HG03442 (cell line): Measurements from ENCODE around the gene SLC49A3.
"Not testable (repeated sequence)": the region's sequence is repeated elsewhere in the genome, so short reads cannot be mapped to it uniquely, and the experiment has no call there.

Experiments
- ATAC-seq: cut with Tn5 transposase; IDR thresholded peaks from one replicate; pipeline ENCODE4 v1.9.1; 2021; ENCODE audit warnings: mild to moderate bottlenecking, moderate library complexity; ENCODE audit not compliant: unreplicated experiment

Gene SLC49A3

GRCh38 chr4:703336-704197, 14.6 kb upstream of the SLC49A3 start:
- no peak for ATAC-seq

GRCh38 chr4:702618-703048, 13.7 kb upstream of the SLC49A3 start:
- no peak for ATAC-seq

- no peak for ATAC-seq
These were observed 11.8 kb upstream of the SLC49A3 start for GRCh38 chr4:700587-701264.

- no peak for ATAC-seq
These were observed 11.0 kb upstream of the SLC49A3 start for GRCh38 chr4:699816-700580.

GRCh38 chr4:694341-694940, 5.5 kb upstream of the SLC49A3 start:
- not testable (repeated sequence) for ATAC-seq

- ATAC-seq = no peak
These were observed 4.0 kb upstream of the SLC49A3 start for GRCh38 chr4:692771-693554.

- ATAC-seq = no peak
These were observed 772 bp upstream of the SLC49A3 start for GRCh38 chr4:689723-690122.

GRCh38 chr4:687971-688853, 739 bp downstream of the SLC49A3 start:
- ATAC-seq = no peak

GRCh38 chr4:687048-687970, 1.6 kb downstream of the SLC49A3 start:
- ATAC-seq = no peak

- no peak for ATAC-seq
These were observed 2.4 kb downstream of the SLC49A3 start for GRCh38 chr4:686413-687040.

GRCh38 chr4:685679-686412, 3.1 kb downstream of the SLC49A3 start:
- ATAC-seq = no peak

- ATAC-seq = no peak
These were observed 4.2 kb downstream of the SLC49A3 start for GRCh38 chr4:684623-685327.

- no peak for ATAC-seq
These were observed 4.8 kb downstream of the SLC49A3 start for GRCh38 chr4:683982-684622.

- ATAC-seq = no peak
These were observed 5.6 kb downstream of the SLC49A3 start for GRCh38 chr4:683247-683897.

- ATAC-seq = no peak
These were observed 6.3 kb downstream of the SLC49A3 start for GRCh38 chr4:682490-683172.
